K562 (cell line): ENCODE data around the gene BMP6. TPM values are rescaled to one million over a fixed set of nuclear protein-coding genes. Genes with fewer than 3 reads are reported as not detected.

Source experiments
- AFF4 ChIP-seq: sonication (generic); formaldehyde crosslinking; IDR thresholded peaks from 2 replicates; pipeline ENCODE4 v1.8.0; 2023; ENCODE audit warnings: mild to moderate bottlenecking, missing genetic modification reagents
- BCLAF1 ChIP-seq, 2 experiments: fragments of 450-650 bp in 1 of 2; IDR thresholded peaks; 2 replicates each; pipeline ENCODE4 v1.6.1; 2011 to 2017; ENCODE audit warnings: low read depth in 2 of 2, antibody characterized with exemption in 1 of 2, borderline replicate concordance in 1 of 2, low read length in 1 of 2, mild to moderate bottlenecking in 1 of 2, mixed read lengths in 1 of 2; ENCODE audit not compliant: control insufficient read depth in 1 of 2
- BMI1 ChIP-seq: fragments of 150-350 bp; IDR thresholded peaks from 2 replicates; pipeline ENCODE4 v1.6.1; 2014; ENCODE audit warnings: low read length
- CBX8 ChIP-seq: fragments of 200-600 bp; sonication (generic); IDR thresholded peaks from 2 replicates; pipeline ENCODE4 v1.6.1; 2012; ENCODE audit warnings: borderline replicate concordance, mixed run types, low read depth, mild to moderate bottlenecking, moderate library complexity, mixed read lengths, low read length, control low read depth, inconsistent platforms; ENCODE audit not compliant: poor library complexity, severe bottlenecking; ENCODE audit errors: extremely low read depth
- CXXC5 ChIP-seq: fragments of 250-450 bp; sonication (Bioruptor Pico); IDR thresholded peaks from 2 replicates; pipeline ENCODE4 v1.8.0; 2022; ENCODE audit warnings: inconsistent platforms, mild to moderate bottlenecking, moderate library complexity
- GABPA ChIP-seq: fragments of 200-800 bp; sonication (Bioruptor generic); conservative IDR thresholded peaks from 2 replicates; pipeline ENCODE4 v1.6.1; 2016; ENCODE audit warnings: low read depth, missing genetic modification characterization, missing compliant biosample characterization
- HMBOX1 ChIP-seq: sonication (generic); IDR thresholded peaks from 2 replicates; pipeline ENCODE4 v1.6.1; 2016
- KHSRP ChIP-seq: fragments of 450-650 bp; IDR thresholded peaks from 2 replicates; pipeline ENCODE4 v1.6.1; 2017
- MEF2D ChIP-seq: conservative IDR thresholded peaks from 2 replicates; pipeline ENCODE4 v1.6.1; 2016; ENCODE audit warnings: low read depth, missing genetic modification characterization, missing compliant biosample characterization
- NCOR1 ChIP-seq: fragments of 450-650 bp; IDR thresholded peaks from 2 replicates; pipeline ENCODE4 v1.6.1; 2016; ENCODE audit warnings: mild to moderate bottlenecking, moderate library complexity
- NR4A1 ChIP-seq, 2 experiments: fragments of 250-450 bp in 1 of 2; fragments of 450-650 bp in 1 of 2; sonication (Bioruptor Pico) in 1 of 2; IDR thresholded peaks; 2 replicates each; pipeline versions ENCODE4 v1.4.0 to v1.6.1; 2016 to 2020; ENCODE audit warnings: mild to moderate bottlenecking in 2 of 2, missing compliant biosample characterization in 1 of 2, missing genetic modification characterization in 1 of 2, moderate library complexity in 1 of 2
- RCOR1 ChIP-seq, 2 experiments: IDR thresholded peaks; 2 replicates each; pipeline ENCODE4 v1.6.1; 2012; ENCODE audit warnings: low read depth in 2 of 2, low read length in 2 of 2, borderline replicate concordance in 1 of 2, improper control_type of control experiment in 1 of 2
- SP2 ChIP-seq: IDR thresholded peaks from 2 replicates; pipeline ENCODE4 v1.6.1; 2011; ENCODE audit warnings: mild to moderate bottlenecking, low read depth, low read length, moderate library complexity; ENCODE audit not compliant: poor library complexity, severe bottlenecking; ENCODE audit errors: extremely low read depth
- ZNF449 ChIP-seq: fragments of 250-450 bp; sonication (Bioruptor Pico); IDR thresholded peaks from 2 replicates; pipeline ENCODE4 v1.8.0; 2022; ENCODE audit warnings: moderate library complexity, mild to moderate bottlenecking, inconsistent platforms
- ZNF507 ChIP-seq: conservative IDR thresholded peaks from 2 replicates; pipeline ENCODE4 v1.6.1; 2017; ENCODE audit warnings: missing genetic modification characterization, missing compliant biosample characterization
- ZNF668 ChIP-seq: fragments of 250-450 bp; sonication (Bioruptor Pico); IDR thresholded peaks from 2 replicates; pipeline ENCODE4 v1.8.0; 2022; ENCODE audit warnings: mild to moderate bottlenecking, inconsistent platforms
- polyA plus RNA-seq, 8 experiments: library from polyadenylated mRNA; depleted of rRNA in 4 of 8; stranded (reverse) in 5 of 8; unstranded in 3 of 8; fragments of >200 nt; fragmentation: Nextera tagmentation in 2 of 8; fragmentation: Illumina TruSeq in 1 of 8; extraction: Ambion mirVana in 2 of 8; extraction: Trizol in 1 of 8; gene quantifications; 2 replicates each; pipeline versions ENCODE4 v1.2.1 to v1.2.3, GENCODE V29; 2011 to 2014; ENCODE audit warnings: inconsistent platforms in 1 of 8, missing spikeins in 1 of 8
- total RNA-seq, 7 experiments: library from RNA; depleted of rRNA in 6 of 7; stranded (reverse); fragments of >200 nt in 6 of 7; fragmentation: Illumina TruSeq in 2 of 7; extraction: Trizol in 2 of 7; gene quantifications; 2 replicates each; pipeline versions ENCODE4 v1.2.1 to v1.2.3, GENCODE V29; 2011 to 2021; ENCODE audit warnings: low replicate concordance in 1 of 7

Gene BMP6
- total and polyA plus RNA-seq, 9 of the 15 experiments (the other 6 are each of a cell fraction or from before 2014, with no cell fraction given) = 0.01 to 0.13 (median 0.06) TPM; not detected in 3

- TF ChIP-seq SP2 = no peak
- no peak for TF ChIP-seq ZNF507 (tag)
- 0 out of 2 replicates have a peak, but pooled peaks have one; percentile 19 for TF ChIP-seq HMBOX1
- TF ChIP-seq BCLAF1 (IDR thresholded peaks at IDR 0.05; ENCODE audit: borderline replicate concordance in 1 of 2, control insufficient read depth in 1 of 2, low read depth in 2 of 2, low read length in 1 of 2) = no peak
- no peak for TF ChIP-seq GABPA
- TF ChIP-seq BMI1 = no peak
- TF ChIP-seq ZNF668 = 0 out of 2 replicates have a peak, but pooled peaks have one; percentile 37
- TF ChIP-seq AFF4 (CRISPR knock-in tag) = 0 out of 2 replicates have a peak, but pooled peaks have one; percentile 41
- no peak for TF ChIP-seq MEF2D (tag)
- no peak for TF ChIP-seq CBX8
- peak; percentile 80 for TF ChIP-seq CXXC5 (CRISPR knock-in tag)
- TF ChIP-seq ZNF449 = no peak
- TF ChIP-seq KHSRP = 0 out of 2 replicates have a peak, but pooled peaks have one; percentile 45
- peak; percentile 97 for TF ChIP-seq NCOR1
- peak; percentile 87 to 98 for TF ChIP-seq RCOR1 (IDR thresholded peaks at IDR 0.05; ENCODE audit: borderline replicate concordance in 1 of 2, low read depth in 2 of 2, low read length in 2 of 2)
- TF ChIP-seq NR4A1 (CRISPR knock-in tag; IDR thresholded peaks at IDR 0.05) = no peak
- TF ChIP-seq NR4A1 (tag; IDR thresholded peaks at IDR 0.05) = peak; percentile 77; the same call in 1 of the 2 replicates
Measured at GRCh38 chr6:7899101-7899888, 173.4 kb downstream of the BMP6 start (continued).
